Measurements from ENCODE around the gene CSMD2.
A peak's percentile ranks its signal among the peaks of the same experiment; 100 is the strongest.

Gene CSMD2

DNA sequence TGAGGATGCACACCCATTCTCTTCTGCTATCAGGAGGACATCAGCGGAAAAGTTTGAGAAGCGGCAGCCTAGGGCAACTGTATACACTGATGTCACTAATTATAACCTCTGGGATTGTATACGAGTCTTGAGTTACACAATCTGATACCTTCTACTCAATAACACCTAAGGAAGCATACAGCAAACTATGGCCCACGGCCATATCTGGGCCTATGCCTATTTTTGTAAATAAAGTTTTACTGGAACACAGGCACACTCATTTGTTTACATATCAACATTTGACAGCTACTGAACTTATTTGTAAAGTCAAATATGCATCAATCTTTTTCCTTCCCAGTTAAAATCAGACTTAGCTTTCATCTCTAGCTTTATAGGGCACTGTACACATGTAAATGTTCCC is 505.4 kb downstream of the CSMD2 start:
- no peak for DNase-seq

GRCh38 chr1:33657833-33658232 is 507.2 kb downstream of the CSMD2 start:
- DNase-seq = no peak

DNA sequence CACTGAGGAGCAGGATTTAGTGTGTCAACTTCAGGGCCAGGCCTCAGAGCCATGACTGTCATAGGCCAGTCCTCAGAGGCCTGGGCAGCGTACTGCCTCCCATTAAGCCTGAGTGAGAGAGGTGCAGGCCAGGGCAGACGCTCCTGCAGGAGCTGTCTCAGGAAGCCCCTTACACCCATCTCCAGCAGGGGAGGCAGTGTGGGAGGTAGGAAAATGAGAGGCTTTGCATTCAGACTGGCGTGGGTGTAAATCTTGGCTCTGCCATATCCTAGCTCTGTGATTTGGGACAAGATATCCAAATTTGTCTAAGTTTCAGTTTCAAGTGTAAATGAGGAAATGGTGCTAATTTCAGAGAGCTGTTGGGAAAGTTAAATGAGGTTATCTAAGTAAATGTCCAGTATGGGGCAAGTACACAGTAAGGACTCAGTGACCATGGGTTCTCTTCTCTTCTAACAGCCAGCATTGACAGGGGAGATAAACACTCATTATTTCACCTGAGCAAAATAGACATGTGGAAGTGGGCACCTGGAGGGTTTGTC is 508.5 kb downstream of the CSMD2 start:
- DNase-seq = no peak

DNA sequence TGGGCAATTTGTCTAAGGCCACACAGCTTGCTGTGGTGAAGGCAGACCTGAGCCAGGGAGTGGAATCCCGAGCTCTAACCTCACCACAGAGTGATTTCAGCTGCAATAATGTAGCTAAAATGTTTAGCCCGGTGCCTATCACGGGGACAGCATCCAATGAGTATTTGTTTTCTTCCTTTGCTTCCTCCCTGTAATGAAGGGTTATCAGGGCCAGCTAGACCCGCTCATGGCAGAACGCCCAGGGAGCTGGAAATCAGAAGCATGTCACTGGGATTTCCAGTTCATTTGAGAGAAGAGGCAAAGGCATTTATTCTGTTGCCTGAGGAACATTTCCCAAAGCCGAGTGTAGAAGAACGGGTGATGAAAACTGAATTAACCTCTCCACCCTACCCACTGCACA is 509.5 kb downstream of the CSMD2 start:
- no peak for DNase-seq

- DNase-seq = no peak
Measured at GRCh38 chr1:33654267-33654834, 510.7 kb downstream of the CSMD2 start.

GRCh38 chr1:33653226-33653625 is 511.8 kb downstream of the CSMD2 start:
- DNase-seq = no peak

DNA sequence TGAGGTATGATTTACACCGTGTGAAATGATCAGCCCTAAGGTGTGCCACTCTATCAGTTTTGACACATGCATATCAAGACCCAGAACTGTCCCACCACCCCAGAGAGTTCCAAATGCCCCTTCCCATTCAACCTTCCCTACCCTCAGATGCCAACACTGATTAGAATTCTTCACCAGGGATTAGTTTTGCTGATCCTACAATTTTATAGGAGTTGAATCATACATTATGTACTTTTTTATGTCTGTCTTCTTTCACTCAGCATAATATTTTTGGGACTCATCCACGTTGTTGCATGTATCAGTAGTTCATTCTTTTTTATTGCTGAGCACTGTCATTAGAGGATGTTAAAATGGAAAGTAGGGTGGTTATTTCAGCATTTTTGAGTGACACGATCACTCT is 514.3 kb downstream of the CSMD2 start:
- no peak for DNase-seq

GRCh38 chr1:33649759-33650158 is 515.3 kb downstream of the CSMD2 start:
- DNase-seq = no peak

GRCh38 chr1:33643216-33643615 is 521.8 kb downstream of the CSMD2 start:
- no peak for DNase-seq

GRCh38 chr1:33641104-33641830 is 523.8 kb downstream of the CSMD2 start:
- DNase-seq = peak; percentile 8 to 10

DNA sequence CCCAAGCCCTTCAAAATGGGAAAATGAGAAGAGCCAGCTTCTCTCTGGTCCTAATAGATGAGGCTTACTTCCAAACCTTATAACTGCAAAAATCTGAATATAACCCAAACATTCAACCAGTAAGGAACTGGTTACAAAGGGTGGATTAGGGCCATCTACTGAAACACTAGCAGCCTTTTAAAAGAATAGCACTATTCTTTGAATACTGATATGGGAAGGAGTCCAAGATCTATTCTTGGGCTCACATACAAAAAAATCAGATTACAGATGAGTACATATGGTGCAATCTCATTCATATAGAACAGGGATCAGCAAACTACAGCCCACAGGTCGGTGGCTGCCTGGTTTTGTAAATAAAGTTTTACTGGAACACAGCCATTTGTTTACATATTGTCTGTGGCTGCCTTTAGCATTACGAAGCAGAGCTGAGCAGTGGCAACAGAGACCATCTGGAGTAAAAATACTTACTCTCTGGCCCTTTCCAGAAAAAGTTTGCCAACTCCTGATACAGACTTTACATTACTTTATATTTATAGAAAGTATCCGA is 524.8 kb downstream of the CSMD2 start:
- DNase-seq = no peak

- DNase-seq = no peak
Measured at GRCh38 chr1:33637846-33638440, 527.1 kb downstream of the CSMD2 start.

- no peak for DNase-seq
Measured at GRCh38 chr1:33636209-33636608, 528.8 kb downstream of the CSMD2 start.

- DNase-seq = no peak
Measured at GRCh38 chr1:33635336-33636012, 529.6 kb downstream of the CSMD2 start.

GRCh38 chr1:33634806-33635205 is 530.2 kb downstream of the CSMD2 start:
- DNase-seq = peak; percentile 20 to 34

GRCh38 chr1:33634143-33634542 is 530.9 kb downstream of the CSMD2 start:
- no peak for DNase-seq

DNA sequence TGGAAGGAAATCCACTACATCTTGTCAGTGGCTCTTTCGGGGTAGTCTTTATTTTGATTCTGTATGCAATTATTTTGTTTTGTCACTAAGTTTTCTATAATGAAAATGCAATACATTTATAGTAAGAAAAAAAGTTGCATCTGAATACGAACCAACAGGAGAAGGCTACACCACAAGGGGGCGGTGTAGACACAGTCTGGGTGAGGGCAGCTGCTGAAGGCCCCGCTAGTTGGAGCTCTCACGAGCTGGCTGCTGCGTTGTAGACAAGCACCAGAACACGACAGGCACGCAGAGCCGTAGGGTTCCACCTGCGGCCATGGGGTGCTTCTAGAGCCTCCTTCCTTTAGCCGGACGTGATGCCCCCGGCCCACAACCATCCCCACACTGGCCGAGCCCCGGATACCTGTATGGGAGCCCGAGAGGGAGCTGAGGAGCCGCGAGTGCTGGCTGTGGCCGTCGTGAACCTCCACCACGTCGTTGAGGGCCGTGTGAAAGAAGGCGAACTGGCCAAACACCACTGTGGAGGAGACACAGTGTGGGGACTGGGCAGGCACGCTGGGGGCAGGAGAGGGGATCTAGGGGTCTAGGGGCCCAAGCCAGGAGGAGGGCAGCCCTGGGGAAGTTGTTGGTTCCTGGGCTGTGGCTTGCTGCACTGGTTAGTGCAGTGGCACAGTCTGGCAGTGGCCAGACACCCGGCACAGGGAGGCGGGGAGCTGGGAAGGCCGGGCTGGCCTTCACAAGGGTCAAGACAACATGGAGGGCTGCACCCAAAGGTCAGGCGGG is 531.8 kb downstream of the CSMD2 start:
- peak; percentile 83 to 84 for DNase-seq

DNA sequence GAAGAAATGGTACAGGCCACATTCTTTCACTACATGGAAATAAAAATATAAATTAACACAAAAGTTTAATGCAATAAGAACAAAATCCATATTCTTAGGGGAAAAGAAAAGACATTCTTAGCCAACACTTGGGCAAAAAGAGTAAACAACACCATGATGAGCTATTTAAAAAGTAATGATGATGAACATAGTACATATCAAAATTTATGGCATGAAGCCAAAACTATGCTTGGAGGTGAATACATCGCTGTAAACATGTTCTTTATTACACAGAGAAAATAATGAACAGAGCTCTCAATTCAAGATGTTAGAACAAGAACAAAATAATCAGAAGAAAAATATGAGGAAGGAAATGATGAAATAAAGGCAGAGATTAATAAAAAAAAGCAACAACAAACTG is 534.3 kb downstream of the CSMD2 start:
- DNase-seq = no peak

GRCh38 chr1:33626801-33627200 is 538.2 kb downstream of the CSMD2 start:
- DNase-seq = no peak

GRCh38 chr1:33624991-33625870 is 539.8 kb downstream of the CSMD2 start:
- no peak for DNase-seq

- DNase-seq = no peak
Measured at GRCh38 chr1:33624261-33624990, 540.6 kb downstream of the CSMD2 start.
